WTC11 (cell line): ENCODE results near the gene WFDC2.

Experiments
- EMX1 ChIP-seq: fragments of 250-450 bp; sonication (Bioruptor Pico); IDR thresholded peaks from 2 replicates; pipeline ENCODE4 v1.8.0; 2021; ENCODE audit warnings: mild to moderate bottlenecking
- MYBL2 ChIP-seq: sonication (generic); formaldehyde crosslinking; IDR thresholded peaks from 2 replicates; pipeline ENCODE4 v1.8.1; 2023; ENCODE audit warnings: mild to moderate bottlenecking, moderate library complexity, missing genetic modification reagents
- SP1 ChIP-seq: sonication (generic); formaldehyde crosslinking; conservative IDR thresholded peaks from 2 replicates; pipeline ENCODE4 v1.8.1; 2022; ENCODE audit warnings: missing genetic modification reagents
- ZBTB21 ChIP-seq: sonication (generic); formaldehyde crosslinking; IDR thresholded peaks from 2 replicates; pipeline ENCODE4 v1.8.1; 2023; ENCODE audit warnings: mild to moderate bottlenecking, missing genetic modification reagents, borderline replicate concordance
- TF ChIP-seq, protein P1 (sequence below): sonication (generic); formaldehyde crosslinking; IDR thresholded peaks from 2 replicates; pipeline ENCODE4 v1.8.1; 2023; ENCODE audit warnings: mild to moderate bottlenecking, missing genetic modification reagents, moderate library complexity
- TF ChIP-seq, protein P2 (sequence below): sonication (generic); formaldehyde crosslinking; IDR thresholded peaks from 2 replicates; pipeline ENCODE4 v1.8.0; 2022; ENCODE audit warnings: missing genetic modification reagents
- TF ChIP-seq, protein P3 (sequence below): sonication (generic); formaldehyde crosslinking; IDR thresholded peaks from 2 replicates; pipeline ENCODE4 v1.8.0; 2023; ENCODE audit warnings: missing genetic modification reagents
- TF ChIP-seq, protein P4 (sequence below): sonication (generic); formaldehyde crosslinking; IDR thresholded peaks from 2 replicates; pipeline ENCODE4 v1.8.1; 2023; ENCODE audit warnings: mild to moderate bottlenecking, missing genetic modification reagents, moderate library complexity
- TF ChIP-seq, protein P5 (sequence below): fragments of 200-600 bp; IDR thresholded peaks from 2 replicates; pipeline ENCODE4 v1.8.0; 2022; ENCODE audit warnings: antibody characterized with exemption

DNA sequence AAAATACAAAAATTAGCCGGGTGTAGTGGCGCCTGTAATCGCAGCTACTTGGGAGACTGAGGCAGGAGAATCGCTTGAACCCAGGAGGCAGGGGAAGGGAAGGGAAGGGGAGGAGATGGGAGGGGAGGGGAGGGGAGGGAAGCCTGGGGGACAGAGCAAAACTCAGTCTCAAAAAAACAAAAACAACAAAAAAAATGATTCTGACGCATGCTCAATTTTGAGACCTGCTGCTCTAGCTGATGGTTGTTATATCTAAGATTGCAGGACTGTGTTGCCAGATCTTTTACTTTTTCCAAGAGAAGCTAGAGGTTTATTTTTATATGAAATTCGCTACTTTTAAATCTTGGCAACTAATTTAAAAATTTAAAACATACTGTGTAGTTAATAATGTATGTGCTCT, 2.4 kb upstream of the WFDC2 start:
- TF ChIP-seq, protein P1, sequence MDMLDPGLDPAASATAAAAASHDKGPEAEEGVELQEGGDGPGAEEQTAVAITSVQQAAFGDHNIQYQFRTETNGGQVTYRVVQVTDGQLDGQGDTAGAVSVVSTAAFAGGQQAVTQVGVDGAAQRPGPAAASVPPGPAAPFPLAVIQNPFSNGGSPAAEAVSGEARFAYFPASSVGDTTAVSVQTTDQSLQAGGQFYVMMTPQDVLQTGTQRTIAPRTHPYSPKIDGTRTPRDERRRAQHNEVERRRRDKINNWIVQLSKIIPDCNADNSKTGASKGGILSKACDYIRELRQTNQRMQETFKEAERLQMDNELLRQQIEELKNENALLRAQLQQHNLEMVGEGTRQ (CRISPR knock-in tag): no peak
- TF ChIP-seq, protein P2, sequence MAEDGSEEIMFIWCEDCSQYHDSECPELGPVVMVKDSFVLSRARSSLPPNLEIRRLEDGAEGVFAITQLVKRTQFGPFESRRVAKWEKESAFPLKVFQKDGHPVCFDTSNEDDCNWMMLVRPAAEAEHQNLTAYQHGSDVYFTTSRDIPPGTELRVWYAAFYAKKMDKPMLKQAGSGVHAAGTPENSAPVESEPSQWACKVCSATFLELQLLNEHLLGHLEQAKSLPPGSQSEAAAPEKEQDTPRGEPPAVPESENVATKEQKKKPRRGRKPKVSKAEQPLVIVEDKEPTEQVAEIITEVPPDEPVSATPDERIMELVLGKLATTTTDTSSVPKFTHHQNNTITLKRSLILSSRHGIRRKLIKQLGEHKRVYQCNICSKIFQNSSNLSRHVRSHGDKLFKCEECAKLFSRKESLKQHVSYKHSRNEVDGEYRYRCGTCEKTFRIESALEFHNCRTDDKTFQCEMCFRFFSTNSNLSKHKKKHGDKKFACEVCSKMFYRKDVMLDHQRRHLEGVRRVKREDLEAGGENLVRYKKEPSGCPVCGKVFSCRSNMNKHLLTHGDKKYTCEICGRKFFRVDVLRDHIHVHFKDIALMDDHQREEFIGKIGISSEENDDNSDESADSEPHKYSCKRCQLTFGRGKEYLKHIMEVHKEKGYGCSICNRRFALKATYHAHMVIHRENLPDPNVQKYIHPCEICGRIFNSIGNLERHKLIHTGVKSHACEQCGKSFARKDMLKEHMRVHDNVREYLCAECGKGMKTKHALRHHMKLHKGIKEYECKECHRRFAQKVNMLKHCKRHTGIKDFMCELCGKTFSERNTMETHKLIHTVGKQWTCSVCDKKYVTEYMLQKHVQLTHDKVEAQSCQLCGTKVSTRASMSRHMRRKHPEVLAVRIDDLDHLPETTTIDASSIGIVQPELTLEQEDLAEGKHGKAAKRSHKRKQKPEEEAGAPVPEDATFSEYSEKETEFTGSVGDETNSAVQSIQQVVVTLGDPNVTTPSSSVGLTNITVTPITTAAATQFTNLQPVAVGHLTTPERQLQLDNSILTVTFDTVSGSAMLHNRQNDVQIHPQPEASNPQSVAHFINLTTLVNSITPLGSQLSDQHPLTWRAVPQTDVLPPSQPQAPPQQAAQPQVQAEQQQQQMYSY: no peak
- TF ChIP-seq, protein P3, sequence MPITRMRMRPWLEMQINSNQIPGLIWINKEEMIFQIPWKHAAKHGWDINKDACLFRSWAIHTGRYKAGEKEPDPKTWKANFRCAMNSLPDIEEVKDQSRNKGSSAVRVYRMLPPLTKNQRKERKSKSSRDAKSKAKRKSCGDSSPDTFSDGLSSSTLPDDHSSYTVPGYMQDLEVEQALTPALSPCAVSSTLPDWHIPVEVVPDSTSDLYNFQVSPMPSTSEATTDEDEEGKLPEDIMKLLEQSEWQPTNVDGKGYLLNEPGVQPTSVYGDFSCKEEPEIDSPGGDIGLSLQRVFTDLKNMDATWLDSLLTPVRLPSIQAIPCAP (CRISPR knock-in tag): no peak
- TF ChIP-seq, protein P4, sequence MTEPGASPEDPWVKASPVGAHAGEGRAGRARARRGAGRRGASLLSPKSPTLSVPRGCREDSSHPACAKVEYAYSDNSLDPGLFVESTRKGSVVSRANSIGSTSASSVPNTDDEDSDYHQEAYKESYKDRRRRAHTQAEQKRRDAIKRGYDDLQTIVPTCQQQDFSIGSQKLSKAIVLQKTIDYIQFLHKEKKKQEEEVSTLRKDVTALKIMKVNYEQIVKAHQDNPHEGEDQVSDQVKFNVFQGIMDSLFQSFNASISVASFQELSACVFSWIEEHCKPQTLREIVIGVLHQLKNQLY (CRISPR knock-in tag): no peak
- TF ChIP-seq EMX1 (CRISPR knock-in tag): no peak
- no peak for TF ChIP-seq ZBTB21 (CRISPR knock-in tag)
- no peak for TF ChIP-seq MYBL2
- TF ChIP-seq SP1: no peak
- TF ChIP-seq, protein P5, sequence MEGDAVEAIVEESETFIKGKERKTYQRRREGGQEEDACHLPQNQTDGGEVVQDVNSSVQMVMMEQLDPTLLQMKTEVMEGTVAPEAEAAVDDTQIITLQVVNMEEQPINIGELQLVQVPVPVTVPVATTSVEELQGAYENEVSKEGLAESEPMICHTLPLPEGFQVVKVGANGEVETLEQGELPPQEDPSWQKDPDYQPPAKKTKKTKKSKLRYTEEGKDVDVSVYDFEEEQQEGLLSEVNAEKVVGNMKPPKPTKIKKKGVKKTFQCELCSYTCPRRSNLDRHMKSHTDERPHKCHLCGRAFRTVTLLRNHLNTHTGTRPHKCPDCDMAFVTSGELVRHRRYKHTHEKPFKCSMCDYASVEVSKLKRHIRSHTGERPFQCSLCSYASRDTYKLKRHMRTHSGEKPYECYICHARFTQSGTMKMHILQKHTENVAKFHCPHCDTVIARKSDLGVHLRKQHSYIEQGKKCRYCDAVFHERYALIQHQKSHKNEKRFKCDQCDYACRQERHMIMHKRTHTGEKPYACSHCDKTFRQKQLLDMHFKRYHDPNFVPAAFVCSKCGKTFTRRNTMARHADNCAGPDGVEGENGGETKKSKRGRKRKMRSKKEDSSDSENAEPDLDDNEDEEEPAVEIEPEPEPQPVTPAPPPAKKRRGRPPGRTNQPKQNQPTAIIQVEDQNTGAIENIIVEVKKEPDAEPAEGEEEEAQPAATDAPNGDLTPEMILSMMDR: no peak
